ENCODE results near the gene GADD45G.

GADD45G gene

GRCh38 chr9:89621031-89621430 is 16.2 kb downstream of the GADD45G start:
- TF ChIP-seq TAF1 (IDR thresholded peaks at IDR 0.05; ENCODE audit: low read depth) (no peak), TCF12 (IDR thresholded peaks at IDR 0.05; ENCODE audit: low read depth) (0 out of 2 replicates have a peak, but pooled peaks have one; percentile 19), CEBPB (IDR thresholded peaks at IDR 0.05) (no peak), USF1 (IDR thresholded peaks at IDR 0.05) (no peak), NFIC (IDR thresholded peaks at IDR 0.05) (peak; percentile 16; the same call in 1 of the 2 replicates), MAX (IDR thresholded peaks at IDR 0.05) (0 out of 2 replicates have a peak, but pooled peaks have one; percentile 16), YY1 (IDR thresholded peaks at IDR 0.05; ENCODE audit: low read depth) (no peak), EP300 (IDR thresholded peaks at IDR 0.05; ENCODE audit: borderline replicate concordance) (0 out of 2 replicates have a peak, but pooled peaks have one; percentile 32), EGR1 (IDR thresholded peaks at IDR 0.05) (no peak)

GRCh38 chr9:89621676-89622075 is 16.9 kb downstream of the GADD45G start:
- TF ChIP-seq YY1 (IDR thresholded peaks at IDR 0.05; ENCODE audit: low read depth) (no peak), CREB1 (IDR thresholded peaks at IDR 0.05; ENCODE audit: low read depth) (no peak), REST (IDR thresholded peaks at IDR 0.05; ENCODE audit: low read depth) (no peak), MAX (IDR thresholded peaks at IDR 0.05) (no peak), ZBTB7A (IDR thresholded peaks at IDR 0.05; ENCODE audit: low read depth) (no peak), EGR1 (IDR thresholded peaks at IDR 0.05) (no peak), EP300 (IDR thresholded peaks at IDR 0.05; ENCODE audit: borderline replicate concordance) (no peak), TEAD4 (IDR thresholded peaks at IDR 0.05) (no peak), NFIC (IDR thresholded peaks at IDR 0.05) (no peak), TAF1 (IDR thresholded peaks at IDR 0.05; ENCODE audit: low read depth) (no peak), USF1 (IDR thresholded peaks at IDR 0.05) (no peak), TCF12 (IDR thresholded peaks at IDR 0.05; ENCODE audit: low read depth) (no peak)

- TF ChIP-seq NFIC (IDR thresholded peaks at IDR 0.05) (no peak), REST (IDR thresholded peaks at IDR 0.05; ENCODE audit: low read depth) (no peak), EGR1 (IDR thresholded peaks at IDR 0.05) (no peak), TCF12 (IDR thresholded peaks at IDR 0.05; ENCODE audit: low read depth) (no peak), CEBPB (IDR thresholded peaks at IDR 0.05) (no peak), RAD21 (IDR thresholded peaks at IDR 0.05; ENCODE audit: low read depth) (no peak), TAF1 (IDR thresholded peaks at IDR 0.05; ENCODE audit: low read depth) (no peak), MAX (IDR thresholded peaks at IDR 0.05) (no peak), EP300 (IDR thresholded peaks at IDR 0.05; ENCODE audit: borderline replicate concordance) (no peak), TEAD4 (IDR thresholded peaks at IDR 0.05) (no peak), YY1 (IDR thresholded peaks at IDR 0.05; ENCODE audit: low read depth) (no peak), FOXM1 (IDR thresholded peaks at IDR 0.05; ENCODE audit: borderline replicate concordance, low read depth) (no peak), USF1 (IDR thresholded peaks at IDR 0.05) (no peak)
These were observed 18.4 kb downstream of the GADD45G start for GRCh38 chr9:89622933-89623861.

GRCh38 chr9:89623925-89624420 is 19.2 kb downstream of the GADD45G start:
- TF ChIP-seq ZBTB7A (IDR thresholded peaks at IDR 0.05; ENCODE audit: low read depth) (no peak), NFIC (IDR thresholded peaks at IDR 0.05) (no peak), EGR1 (IDR thresholded peaks at IDR 0.05) (no peak), MAX (IDR thresholded peaks at IDR 0.05) (no peak), TEAD4 (IDR thresholded peaks at IDR 0.05) (no peak), TCF12 (IDR thresholded peaks at IDR 0.05; ENCODE audit: low read depth) (no peak), CEBPB (IDR thresholded peaks at IDR 0.05) (no peak), EP300 (IDR thresholded peaks at IDR 0.05; ENCODE audit: borderline replicate concordance) (no peak), USF1 (IDR thresholded peaks at IDR 0.05) (no peak), CREB1 (IDR thresholded peaks at IDR 0.05; ENCODE audit: low read depth) (no peak), FOXM1 (IDR thresholded peaks at IDR 0.05; ENCODE audit: borderline replicate concordance, low read depth) (no peak), REST (IDR thresholded peaks at IDR 0.05; ENCODE audit: low read depth) (no peak), RAD21 (IDR thresholded peaks at IDR 0.05; ENCODE audit: low read depth) (no peak), TAF1 (IDR thresholded peaks at IDR 0.05; ENCODE audit: low read depth) (no peak), YY1 (IDR thresholded peaks at IDR 0.05; ENCODE audit: low read depth) (no peak)

All from Ishikawa (cell line).